SK-N-SH (cell line): ENCODE data around the gene OR2H2.

Experiments used
- CHD2 ChIP-seq: fragments of 150-350 bp; IDR thresholded peaks from 2 replicates; pipeline ENCODE4 v1.6.1; 2018; ENCODE audit warnings: low read length; ENCODE audit not compliant: partially characterized antibody
- EP300 ChIP-seq, 2 experiments: IDR thresholded peaks; 2 replicates each; pipeline versions ENCODE4 v1.4.0 to v1.6.1; 2012; ENCODE audit warnings: borderline replicate concordance in 1 of 2, low read depth in 1 of 2, low read length in 1 of 2
- POLR2AphosphoS5 ChIP-seq: IDR thresholded peaks from 2 replicates; pipeline ENCODE4 v1.6.1; 2012; ENCODE audit warnings: low read depth, low read length
- RAD21 ChIP-seq: IDR thresholded peaks from 2 replicates; pipeline ENCODE4 v1.6.1; 2012; ENCODE audit warnings: mild to moderate bottlenecking, low read length
- SMC3 ChIP-seq: IDR thresholded peaks from 2 replicates; pipeline ENCODE4 v1.6.1; 2012; ENCODE audit warnings: low read depth, low read length, improper control_type of control experiment
- TF ChIP-seq, protein P1 (sequence below): fragments of 200-600 bp; sonication (generic); IDR thresholded peaks from 2 replicates; pipeline ENCODE4 v1.6.1; 2017; ENCODE audit warnings: antibody characterized with exemption, mild to moderate bottlenecking, moderate library complexity

DNA sequence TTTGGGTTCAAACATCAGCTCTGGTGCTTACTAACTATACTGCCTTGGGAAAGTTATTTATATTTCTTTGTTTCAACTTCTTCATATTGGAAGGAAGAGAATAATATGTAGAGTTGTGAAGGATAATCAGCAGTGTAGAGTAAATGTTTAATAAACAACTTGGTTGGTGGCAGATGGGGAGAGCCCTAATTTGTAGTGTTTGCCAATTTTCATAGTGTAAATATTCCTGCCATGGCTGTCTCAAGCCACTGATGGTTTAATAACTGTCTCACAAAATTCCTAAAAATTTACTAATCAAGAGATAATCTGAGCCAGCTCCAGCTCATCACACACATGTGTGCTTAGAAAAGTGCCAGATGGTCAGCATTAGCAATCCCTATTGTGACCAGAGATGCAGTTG is at the start of gene OR2H2:
- no peak for TF ChIP-seq RAD21
- TF ChIP-seq, protein P1, sequence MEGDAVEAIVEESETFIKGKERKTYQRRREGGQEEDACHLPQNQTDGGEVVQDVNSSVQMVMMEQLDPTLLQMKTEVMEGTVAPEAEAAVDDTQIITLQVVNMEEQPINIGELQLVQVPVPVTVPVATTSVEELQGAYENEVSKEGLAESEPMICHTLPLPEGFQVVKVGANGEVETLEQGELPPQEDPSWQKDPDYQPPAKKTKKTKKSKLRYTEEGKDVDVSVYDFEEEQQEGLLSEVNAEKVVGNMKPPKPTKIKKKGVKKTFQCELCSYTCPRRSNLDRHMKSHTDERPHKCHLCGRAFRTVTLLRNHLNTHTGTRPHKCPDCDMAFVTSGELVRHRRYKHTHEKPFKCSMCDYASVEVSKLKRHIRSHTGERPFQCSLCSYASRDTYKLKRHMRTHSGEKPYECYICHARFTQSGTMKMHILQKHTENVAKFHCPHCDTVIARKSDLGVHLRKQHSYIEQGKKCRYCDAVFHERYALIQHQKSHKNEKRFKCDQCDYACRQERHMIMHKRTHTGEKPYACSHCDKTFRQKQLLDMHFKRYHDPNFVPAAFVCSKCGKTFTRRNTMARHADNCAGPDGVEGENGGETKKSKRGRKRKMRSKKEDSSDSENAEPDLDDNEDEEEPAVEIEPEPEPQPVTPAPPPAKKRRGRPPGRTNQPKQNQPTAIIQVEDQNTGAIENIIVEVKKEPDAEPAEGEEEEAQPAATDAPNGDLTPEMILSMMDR: no peak
- TF ChIP-seq SMC3: no peak
- no peak for TF ChIP-seq EP300 (IDR thresholded peaks at IDR 0.05; ENCODE audit: borderline replicate concordance in 1 of 2, low read depth in 1 of 2, low read length in 1 of 2)
- TF ChIP-seq CHD2: no peak
- TF ChIP-seq POLR2AphosphoS5: no peak
